NK-92 treated with Interleukin-12 subunit alpha and Interleukin-12 subunit beta, amount 100 ng/mL, for 24 hours (cell line): ENCODE data around the gene GTPBP10.
A peak's percentile ranks its signal among the peaks of the same experiment; 100 is the strongest.
"Not testable (repeated sequence)": the region's sequence is repeated elsewhere in the genome, so short reads cannot be mapped to it uniquely, and the experiment has no call there.

Experiments used
- DNase-seq: peaks from one replicate; lab custom pipeline; 2025; lab: John Stamatoyannopoulos, UW

Gene GTPBP10, protein sequence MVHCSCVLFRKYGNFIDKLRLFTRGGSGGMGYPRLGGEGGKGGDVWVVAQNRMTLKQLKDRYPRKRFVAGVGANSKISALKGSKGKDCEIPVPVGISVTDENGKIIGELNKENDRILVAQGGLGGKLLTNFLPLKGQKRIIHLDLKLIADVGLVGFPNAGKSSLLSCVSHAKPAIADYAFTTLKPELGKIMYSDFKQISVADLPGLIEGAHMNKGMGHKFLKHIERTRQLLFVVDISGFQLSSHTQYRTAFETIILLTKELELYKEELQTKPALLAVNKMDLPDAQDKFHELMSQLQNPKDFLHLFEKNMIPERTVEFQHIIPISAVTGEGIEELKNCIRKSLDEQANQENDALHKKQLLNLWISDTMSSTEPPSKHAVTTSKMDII

GRCh38 chr7:90346336-90347125, at the start of gene GTPBP10:
GTPBP10 (plus strand) TSS chr7:90346716; CDS start chr7:90346742, 26 bp downstream.
- DNase-seq: peak; percentile 95

- DNase-seq: no peak
These were observed 48.1 kb upstream of the GTPBP10 start for GRCh38 chr7:90298145-90299038.

DNA sequence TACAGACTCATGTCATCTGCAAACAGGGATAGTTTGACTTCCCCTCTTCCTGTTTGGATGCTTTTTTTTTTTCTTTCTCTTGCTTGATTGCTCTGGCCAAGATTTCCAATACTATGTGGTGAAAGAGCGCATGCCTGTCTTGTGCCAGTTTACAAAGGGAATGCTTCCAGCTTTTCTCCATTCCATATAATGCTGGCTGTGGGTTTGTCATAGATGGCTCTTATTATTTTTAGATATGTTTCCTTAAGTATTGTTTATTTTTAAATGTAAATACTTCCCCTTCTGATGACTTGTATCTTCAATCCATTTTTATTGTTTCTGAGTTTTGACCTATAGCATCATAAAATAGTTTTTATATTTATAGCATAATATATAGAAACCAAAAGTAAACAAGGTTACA, 43.3 kb upstream of the GTPBP10 start:
- no peak for DNase-seq

DNA sequence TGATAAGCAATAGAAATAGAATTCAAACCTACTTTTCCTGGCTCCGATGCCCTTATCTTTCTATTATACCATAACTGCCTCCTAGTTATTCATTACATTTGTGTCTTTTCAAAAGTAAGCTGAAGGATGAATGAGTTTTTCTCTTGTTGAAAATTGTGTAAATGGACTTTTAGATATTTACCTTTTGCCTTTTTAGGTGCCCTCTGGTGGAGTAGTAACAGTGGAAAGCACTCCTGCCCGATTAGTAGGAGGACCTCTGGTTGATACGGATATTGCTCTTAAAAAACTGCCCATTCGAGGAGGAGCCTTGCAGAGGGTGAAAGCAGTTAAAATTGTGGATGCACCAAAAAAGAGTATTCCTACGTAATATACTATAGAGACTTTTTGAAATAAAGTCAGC, 36.6 kb upstream of the GTPBP10 start:
- DNase-seq: no peak

DNA sequence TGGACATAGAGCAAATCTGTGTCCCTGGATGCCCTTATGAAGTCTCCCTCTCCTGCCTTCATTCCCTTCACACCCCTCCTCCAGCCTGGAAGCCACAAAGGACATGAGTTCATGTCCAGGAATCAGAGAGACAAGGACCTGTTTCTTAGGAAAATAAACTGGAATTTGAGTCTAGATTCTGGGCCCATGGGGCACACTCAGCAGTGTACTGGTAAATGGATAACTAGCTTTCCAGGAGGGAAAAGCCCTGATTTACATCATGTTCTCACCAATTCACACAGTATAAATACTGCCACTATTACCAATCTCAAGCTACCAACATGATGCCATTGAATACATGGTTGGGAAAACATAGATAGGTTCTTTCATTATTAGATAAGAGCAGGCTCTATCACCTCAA, 35.3 kb upstream of the GTPBP10 start:
- no peak for DNase-seq

- no peak for DNase-seq
These were observed 33.8 kb upstream of the GTPBP10 start for GRCh38 chr7:90312745-90313144.

- no peak for DNase-seq
These were observed 32.6 kb upstream of the GTPBP10 start for GRCh38 chr7:90313907-90314306.

- DNase-seq: no peak
These were observed 26.5 kb upstream of the GTPBP10 start for GRCh38 chr7:90320014-90320413.

- no peak for DNase-seq
These were observed 26.1 kb upstream of the GTPBP10 start for GRCh38 chr7:90320418-90320800.

DNA sequence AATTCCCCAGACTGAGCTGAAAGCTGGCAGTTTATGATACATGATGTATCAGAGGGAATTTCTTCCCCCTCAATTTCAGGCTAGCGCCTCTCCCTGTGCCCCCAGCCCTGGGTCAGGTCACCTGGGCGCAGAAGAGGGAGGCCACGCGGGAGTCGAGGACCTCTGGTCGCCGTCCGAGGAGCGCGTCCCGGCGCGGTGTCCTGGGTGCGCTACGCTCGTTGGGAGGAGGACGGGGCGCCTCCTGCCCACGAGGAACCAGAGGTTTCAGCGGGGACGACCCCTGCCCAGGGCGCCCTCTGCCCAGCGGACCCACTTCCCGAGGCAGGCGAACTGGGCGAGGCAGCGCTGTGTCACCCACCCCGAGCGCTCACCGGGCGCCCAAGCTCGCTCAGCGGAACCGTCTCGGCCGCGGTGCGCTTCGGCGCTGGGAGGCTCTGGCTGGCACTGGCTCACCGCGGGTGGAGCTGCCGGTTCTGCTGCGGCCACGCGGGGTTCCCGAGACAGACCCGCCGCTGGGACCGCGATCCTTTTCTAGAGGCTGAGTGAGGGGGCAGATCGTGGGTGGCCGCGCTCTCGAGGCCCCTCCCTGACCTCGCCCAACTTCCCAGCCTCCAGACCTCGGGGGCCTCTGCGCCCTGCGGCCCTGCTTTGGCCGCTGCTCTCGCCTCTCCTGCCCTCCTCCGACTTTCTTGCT, 25.6 kb upstream of the GTPBP10 start, which contains the start of gene FAM237B:
FAM237B (minus strand) TSS at position 504 of the 694 bp plus-strand sequence. CDS start 1,556 bp downstream, outside the sequence.
- no peak for DNase-seq

DNA sequence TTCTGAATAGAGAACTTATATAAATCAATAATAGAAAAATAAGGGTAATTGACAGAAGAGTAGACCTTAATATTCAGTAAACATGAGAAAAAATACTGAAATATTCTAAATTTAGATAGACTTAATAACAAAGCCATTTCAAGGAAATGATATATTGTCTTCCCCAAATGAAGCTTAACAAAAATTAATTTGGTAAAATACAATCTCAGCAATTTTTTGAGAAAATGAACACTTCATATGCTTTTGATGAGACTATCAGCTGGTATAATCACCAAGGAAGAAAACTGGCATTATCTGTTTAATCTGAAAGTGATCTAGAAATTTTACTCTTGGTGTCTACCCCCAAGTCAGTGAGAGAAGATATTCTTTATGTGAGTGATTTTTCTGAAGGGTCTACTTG, 23.7 kb upstream of the GTPBP10 start:
- no peak for DNase-seq

- no peak for DNase-seq
These were observed 20.0 kb upstream of the GTPBP10 start for GRCh38 chr7:90326500-90326899.

DNA sequence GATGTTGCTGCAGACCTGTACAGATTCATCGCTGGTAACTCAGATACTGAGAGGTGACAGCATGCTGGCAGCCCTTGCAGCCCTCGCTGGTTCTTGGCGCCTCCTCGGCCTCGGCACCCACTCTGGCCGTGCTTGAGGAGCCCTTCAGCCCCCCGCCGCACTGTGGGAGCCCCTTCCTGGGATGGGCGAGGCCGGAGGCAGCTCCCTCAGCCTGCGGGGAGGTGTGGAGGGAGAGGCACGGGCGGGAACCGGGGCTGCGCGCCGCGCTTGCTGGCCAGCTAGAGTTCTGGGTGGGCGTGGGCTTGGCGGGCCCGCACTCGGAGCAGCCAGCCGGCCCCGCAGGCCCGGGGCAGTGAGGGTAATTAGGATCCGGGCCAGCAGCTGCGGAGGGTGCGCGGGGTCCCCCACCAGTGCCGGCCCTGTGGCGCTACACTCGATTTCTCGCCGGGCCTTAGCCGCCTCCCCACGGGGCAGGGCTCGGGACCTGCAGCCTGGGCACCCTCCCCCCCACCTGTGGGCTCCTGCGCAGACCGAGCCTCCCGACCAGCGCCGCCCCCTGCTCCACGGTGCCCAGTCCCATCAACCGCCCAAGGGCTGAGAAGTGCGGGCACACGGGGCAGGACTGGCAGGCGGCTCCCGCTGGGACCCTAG, 12.2 kb upstream of the GTPBP10 start:
- no peak for DNase-seq

GRCh38 chr7:90334926-90335325, 11.6 kb upstream of the GTPBP10 start:
- not testable (repeated sequence) for DNase-seq

DNA sequence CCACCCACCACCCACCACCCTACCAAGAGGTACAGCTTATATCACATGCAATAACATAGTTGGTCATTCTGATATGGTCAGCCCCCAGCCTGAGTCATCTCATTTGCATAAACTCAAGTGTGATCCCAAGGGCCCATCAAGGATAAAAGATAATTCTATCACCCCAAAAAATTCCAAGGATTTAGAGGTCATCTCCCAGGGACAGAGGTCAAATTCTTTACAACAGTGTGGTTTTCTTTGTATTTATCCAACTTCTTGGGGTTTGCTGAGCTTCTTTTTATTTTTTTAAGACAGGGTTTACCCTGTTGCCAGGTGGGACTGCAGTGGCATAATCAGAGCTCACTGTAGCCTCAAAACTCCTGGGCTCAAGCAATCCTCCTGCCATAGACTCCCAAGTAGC, 9.4 kb upstream of the GTPBP10 start:
- DNase-seq: no peak

DNA sequence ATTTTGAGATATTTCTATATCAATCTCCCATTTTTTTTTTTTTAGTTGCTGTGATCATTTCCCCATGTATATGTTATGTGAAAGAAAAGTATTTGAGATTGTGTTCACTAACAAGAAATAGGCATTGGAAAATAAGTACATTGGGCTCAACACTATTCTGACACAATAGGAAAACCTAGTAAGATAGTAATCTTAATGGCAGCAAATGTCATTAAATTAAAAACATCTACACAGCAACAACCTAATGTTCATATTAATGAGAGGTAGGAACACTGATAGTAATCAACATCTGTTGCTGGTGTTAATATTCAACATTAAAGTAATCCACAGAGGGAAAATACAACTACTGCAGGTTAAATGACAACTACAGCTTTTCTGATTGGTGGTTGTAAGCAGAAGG, 1.5 kb upstream of the GTPBP10 start:
- DNase-seq: no peak

DNA sequence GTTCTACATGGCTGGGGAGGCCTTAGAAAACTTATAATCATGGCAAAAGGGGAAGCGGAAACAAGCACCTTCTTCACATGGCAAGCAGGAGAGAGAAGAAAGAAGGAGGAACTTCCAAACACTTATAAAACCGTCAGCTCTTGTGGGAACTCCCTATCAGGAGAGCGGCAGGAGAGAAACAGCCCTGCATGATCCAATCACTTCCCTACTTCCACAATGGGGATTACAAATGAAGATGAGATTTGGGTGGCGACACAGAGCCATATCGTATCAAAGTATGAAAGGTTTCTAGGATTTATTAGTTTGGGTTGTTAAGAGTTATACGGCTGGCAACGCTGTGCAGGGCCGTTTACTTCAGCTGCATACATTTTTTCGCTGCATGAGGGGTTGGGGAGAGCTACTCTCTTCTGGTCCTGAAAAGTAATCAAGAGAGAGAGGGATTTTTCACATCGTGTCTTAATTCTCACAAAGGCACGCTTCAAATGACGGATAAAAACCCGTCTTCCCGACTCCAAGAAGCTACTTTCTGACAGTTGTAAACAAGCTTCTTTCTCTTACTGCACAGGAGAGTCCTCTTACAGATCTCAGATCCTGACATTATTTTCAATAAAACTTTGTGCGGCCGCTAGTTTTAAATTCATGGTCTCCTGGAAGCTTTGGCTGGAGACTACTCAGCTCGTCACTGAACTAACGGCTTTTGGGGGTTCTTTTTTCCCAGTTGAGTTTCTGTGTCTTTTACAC, 751 bp upstream of the GTPBP10 start:
- DNase-seq: no peak

DNA sequence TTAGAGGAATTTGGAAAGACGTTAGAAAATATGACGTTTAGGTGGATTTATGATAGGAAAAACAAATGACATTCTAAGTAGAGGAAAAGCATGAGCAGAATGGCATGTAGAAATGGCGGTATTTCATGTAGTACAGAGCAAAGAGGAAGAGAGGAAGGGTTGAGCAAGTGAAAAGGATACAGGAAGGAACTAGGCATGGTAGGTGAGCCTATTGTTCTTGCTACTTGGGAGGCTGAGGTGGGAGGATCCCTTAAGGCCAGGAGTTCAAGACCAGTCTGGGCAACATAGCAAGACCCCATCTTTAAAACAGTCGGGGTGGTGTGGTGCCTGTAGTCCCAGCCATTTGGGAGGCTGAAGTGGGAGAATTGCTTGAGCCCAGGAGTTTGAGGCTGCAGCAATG, 1.2 kb downstream of the GTPBP10 start:
- DNase-seq: no peak

DNA sequence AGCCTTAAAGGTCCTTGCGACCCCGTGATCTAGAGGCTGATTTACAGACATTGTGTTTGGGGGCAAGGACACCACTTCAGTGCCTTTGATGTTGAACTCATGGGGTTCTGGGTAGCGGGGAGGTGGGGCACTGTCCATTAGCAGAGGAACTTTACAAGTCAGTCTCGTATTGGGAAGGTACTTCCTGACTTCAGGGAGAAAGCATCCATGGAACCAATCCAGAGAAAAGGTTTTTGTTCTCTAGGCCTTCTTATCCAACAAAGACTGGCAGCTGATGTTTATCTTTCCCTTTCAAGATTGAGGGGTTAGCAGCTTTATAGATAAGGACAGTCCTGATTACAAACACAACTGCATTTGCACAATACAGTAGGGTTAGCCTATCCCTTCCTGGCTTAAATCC, 2.8 kb downstream of the GTPBP10 start:
- DNase-seq: no peak

- DNase-seq: not testable (repeated sequence)
These were observed 3.5 kb downstream of the GTPBP10 start for GRCh38 chr7:90350032-90350431.
